Measurements from ENCODE around the gene KIF25.
"Not testable (repeated sequence)": the region's sequence is repeated elsewhere in the genome, so short reads cannot be mapped to it uniquely, and the experiment has no call there.

Gene KIF25

GRCh38 chr6:168073937-168074730 is 76.7 kb downstream of the KIF25 start:
- no peak for DNase-seq

- no peak for DNase-seq
These were observed 77.7 kb downstream of the KIF25 start for GRCh38 chr6:168075216-168075615.

- DNase-seq, result no peak
These were observed 78.3 kb downstream of the KIF25 start for GRCh38 chr6:168075787-168076202.

GRCh38 chr6:168077401-168077800 is 79.9 kb downstream of the KIF25 start:
- not testable (repeated sequence) for DNase-seq

GRCh38 chr6:168078175-168078942 is 80.9 kb downstream of the KIF25 start:
- DNase-seq, result no peak

- DNase-seq, result no peak
These were observed 81.5 kb downstream of the KIF25 start, which contains the start of gene FRMD1 for GRCh38 chr6:168078943-168079405. Gene FRMD1 (minus strand): TSS chr6:168079212. CDS start chr6:168079094, 118 bp downstream.

GRCh38 chr6:168080393-168081077 is 83.1 kb downstream of the KIF25 start:
- no peak for DNase-seq

GRCh38 chr6:168081858-168082546 is 84.5 kb downstream of the KIF25 start:
- no peak for DNase-seq

GRCh38 chr6:168082860-168083513 is 85.5 kb downstream of the KIF25 start:
- no peak for DNase-seq

GRCh38 chr6:168083514-168083885 is 86.0 kb downstream of the KIF25 start:
- DNase-seq, result no peak

- no peak for DNase-seq
These were observed 87.1 kb downstream of the KIF25 start for GRCh38 chr6:168084465-168085160.

GRCh38 chr6:168086066-168086465 is 88.6 kb downstream of the KIF25 start:
- no peak for DNase-seq

GRCh38 chr6:168086616-168087015 is 89.1 kb downstream of the KIF25 start:
- no peak for DNase-seq

GRCh38 chr6:168087436-168088160 is 90.1 kb downstream of the KIF25 start:
- DNase-seq, result no peak

- no peak for DNase-seq
These were observed 90.9 kb downstream of the KIF25 start for GRCh38 chr6:168088161-168089053.

GRCh38 chr6:168089186-168090063 is 92.0 kb downstream of the KIF25 start:
- no peak for DNase-seq

GRCh38 chr6:168090064-168090690 is 92.7 kb downstream of the KIF25 start:
- DNase-seq, result no peak

- no peak for DNase-seq
These were observed 93.2 kb downstream of the KIF25 start for GRCh38 chr6:168090706-168091105.
